Measurements from ENCODE around the gene VNN1.
"Not testable (repeated sequence)": the region's sequence is repeated elsewhere in the genome, so short reads cannot be mapped to it uniquely, and the experiment has no call there.

VNN1 gene

GRCh38 chr6:132719736-132720448 lies 6.0 kb upstream of the VNN1 start:
- no peak for DNase-seq

GRCh38 chr6:132715881-132716637 lies 2.2 kb upstream of the VNN1 start:
- DNase-seq: no peak

- DNase-seq: no peak
These were observed 1.3 kb upstream of the VNN1 start for GRCh38 chr6:132715204-132715603.

GRCh38 chr6:132714160-132714559 lies 305 bp upstream of the VNN1 start:
- no peak for DNase-seq

GRCh38 chr6:132712366-132712765 lies 1.5 kb downstream of the VNN1 start:
- DNase-seq: no peak

- no peak for DNase-seq
These were observed 5.1 kb downstream of the VNN1 start for GRCh38 chr6:132708771-132709170.

- no peak for DNase-seq
These were observed 5.9 kb downstream of the VNN1 start for GRCh38 chr6:132708002-132708401.

- DNase-seq: not testable (repeated sequence)
These were observed 7.1 kb downstream of the VNN1 start for GRCh38 chr6:132706756-132707155.

- DNase-seq: no peak
These were observed 9.9 kb downstream of the VNN1 start for GRCh38 chr6:132703936-132704335.

- no peak for DNase-seq
These were observed 15.2 kb downstream of the VNN1 start for GRCh38 chr6:132698608-132699007.

GRCh38 chr6:132695773-132696172 lies 18.1 kb downstream of the VNN1 start:
- DNase-seq: no peak

GRCh38 chr6:132693478-132693877 lies 20.4 kb downstream of the VNN1 start:
- no peak for DNase-seq

- no peak for DNase-seq
These were observed 23.2 kb downstream of the VNN1 start for GRCh38 chr6:132690678-132691077.

- DNase-seq: no peak
These were observed 26.5 kb downstream of the VNN1 start for GRCh38 chr6:132687306-132687705.

- DNase-seq: no peak
These were observed 27.3 kb downstream of the VNN1 start for GRCh38 chr6:132686531-132686930.

GRCh38 chr6:132685009-132685408 lies 28.8 kb downstream of the VNN1 start:
- no peak for DNase-seq

GRCh38 chr6:132684272-132684671 lies 29.6 kb downstream of the VNN1 start:
- no peak for DNase-seq

- DNase-seq: no peak
These were observed 30.3 kb downstream of the VNN1 start for GRCh38 chr6:132683543-132683942.

- not testable (repeated sequence) for DNase-seq
These were observed 34.8 kb downstream of the VNN1 start for GRCh38 chr6:132679094-132679493.

- no peak for DNase-seq
These were observed 38.1 kb downstream of the VNN1 start for GRCh38 chr6:132675749-132676148.

- DNase-seq: no peak
These were observed 38.9 kb downstream of the VNN1 start for GRCh38 chr6:132675002-132675401.

- no peak for DNase-seq
These were observed 40.3 kb downstream of the VNN1 start for GRCh38 chr6:132673376-132674094.

GRCh38 chr6:132671295-132671694 lies 42.6 kb downstream of the VNN1 start:
- DNase-seq: no peak

Data from NCI-H187 treated with DMSO at 0.1 percent for 48 hours (cell line).